ENCODE data around the gene JARID2. TPM values are rescaled to one million over a fixed set of nuclear protein-coding genes. Genes with fewer than 3 reads are reported as not detected.

JARID2 gene
- total and polyA plus RNA-seq, 9 of the 15 experiments (the other 6 are each of a cell fraction or from before 2014, with no cell fraction given), result 5.0 to 29.0 (median 15.6) TPM

- peak; percentile 62; the same call in 1 of the 2 replicates for TF ChIP-seq ARID3A (IDR thresholded peaks at IDR 0.05; ENCODE audit: borderline replicate concordance, low read depth, low read length)
- TF ChIP-seq POLR3G (IDR thresholded peaks at IDR 0.05; ENCODE audit: extremely low read depth, insufficient read length, insufficient replicate concordance), result no peak
- TF ChIP-seq HMGXB4 (CRISPR knock-in tag; IDR thresholded peaks at IDR 0.05), result no peak
- TF ChIP-seq TAF15 (IDR thresholded peaks at IDR 0.05; ENCODE audit: low read depth, low read length), result no peak
- no peak for TF ChIP-seq ZNF121 (CRISPR knock-in tag; conservative IDR thresholded peaks at IDR 0.05)
- no peak for TF ChIP-seq CBX1 (IDR thresholded peaks at IDR 0.05; ENCODE audit: low read depth)
- TF ChIP-seq NR2F6 (CRISPR knock-in tag; IDR thresholded peaks at IDR 0.05), result no peak
- TF ChIP-seq ZSCAN29 (IDR thresholded peaks at IDR 0.05), result no peak
- TF ChIP-seq GABPB1 (CRISPR knock-in tag; IDR thresholded peaks at IDR 0.05), result no peak
- no peak for TF ChIP-seq CUX1 (CRISPR knock-in tag; IDR thresholded peaks at IDR 0.05)
- 0 out of 2 replicates have a peak, but pooled peaks have one; percentile 71 for TF ChIP-seq MTA3 (IDR thresholded peaks at IDR 0.05; ENCODE audit: borderline replicate concordance)
- no peak for TF ChIP-seq U2AF2 (optimal IDR thresholded peaks at IDR 0.05; ENCODE audit: low read depth, low read length)
Observed at GRCh38 chr6:15299430-15300131, 53.7 kb downstream of the JARID2 start (continued).

Measured in K562 (cell line).